ENCODE measurements around the gene FAM131B.
A peak's percentile ranks its signal among the peaks of the same experiment; 100 is the strongest.

The FAM131B gene

GRCh38 chr7:143382126-143382790, 19.7 kb upstream of the FAM131B start:
- CTCF ChIA-PET: interaction anchor here (1.2 to 4.4 kb wide), 5 partner anchors 7 to 100 kb away, joined by 4 to 38 read pairs (median 7); no protein-coding TSS in a partner anchor
- 56% methylated on average over 4 of the region's 21 CpGs for WGBS (ENCODE audit: insufficient coverage)
- Histone ChIP-seq H3K27me3 (replicated peaks in 2 of 5; ENCODE audit: control insufficient read depth in 4 of 5, insufficient read depth in 5 of 5, low read length in 4 of 5) (no peaks in the 10 kb centered on the region), H3K4me3 (ENCODE audit: control insufficient read depth in 1 of 7, extremely low read depth in 1 of 7, insufficient read depth in 4 of 7, low read depth in 2 of 7, low read length in 6 of 7) (peak overlapping the region; percentile 62 to 95 (median 86)), H3K36me3 (ENCODE audit: control insufficient read depth in 4 of 4, insufficient read depth in 4 of 4, low read length in 3 of 4) (peaks cover 0 to 35% (median 3%) of the 10 kb centered on the region in 4 experiments), H3K4me1 (ENCODE audit: control extremely low read depth in 1 of 4, control insufficient read depth in 4 of 4, insufficient read depth in 4 of 4, low read length in 3 of 4) (peaks cover 22 to 85% (median 70%) of the 10 kb centered on the region in 4 experiments), H3K9me3 (ENCODE audit: control extremely low read depth in 1 of 5, control insufficient read depth in 4 of 5, insufficient read depth in 2 of 5, low read depth in 1 of 5, low read length in 4 of 5) (no peaks in the 10 kb centered on the region), H3K27ac (ENCODE audit: insufficient read depth in 1 of 2, low read depth in 1 of 2, low read length in 2 of 2, poor library complexity in 1 of 2, severe bottlenecking in 2 of 2) (peak overlapping the region in 1 of 2 experiments; percentile 94)
- POLR2A ChIA-PET: interaction anchor here (1.4 kb wide), 1 partner anchor 13 kb away, joined by 3 read pairs; no protein-coding TSS in a partner anchor
- DNase-seq: no peak

- CTCF ChIA-PET: interaction anchor here (1.2 to 4.4 kb wide), 3 partner anchors 12 to 100 kb away, joined by 4 to 38 read pairs (median 6); no protein-coding TSS in a partner anchor
- Histone ChIP-seq H3K9me3 (ENCODE audit: control extremely low read depth in 1 of 5, control insufficient read depth in 4 of 5, insufficient read depth in 2 of 5, low read depth in 1 of 5, low read length in 4 of 5) (no peaks in the 10 kb centered on the region), H3K4me3 (ENCODE audit: control insufficient read depth in 1 of 7, extremely low read depth in 1 of 7, insufficient read depth in 4 of 7, low read depth in 2 of 7, low read length in 6 of 7) (peak overlapping the region; percentile 62 to 95 (median 86)), H3K27me3 (replicated peaks in 2 of 5; ENCODE audit: control insufficient read depth in 4 of 5, insufficient read depth in 5 of 5, low read length in 4 of 5) (no peaks in the 10 kb centered on the region), H3K27ac (ENCODE audit: insufficient read depth in 1 of 2, low read depth in 1 of 2, low read length in 2 of 2, poor library complexity in 1 of 2, severe bottlenecking in 2 of 2) (peak overlapping the region; percentile 92 to 94), H3K36me3 (ENCODE audit: control insufficient read depth in 4 of 4, insufficient read depth in 4 of 4, low read length in 3 of 4) (peaks cover 0 to 28% (median 3%) of the 10 kb centered on the region in 4 experiments), H3K4me1 (ENCODE audit: control extremely low read depth in 1 of 4, control insufficient read depth in 4 of 4, insufficient read depth in 4 of 4, low read length in 3 of 4) (peaks cover 22 to 85% (median 65%) of the 10 kb centered on the region in 4 experiments)
- 0% methylated on average over 44 of the region's 64 CpGs for WGBS (ENCODE audit: insufficient coverage)
- POLR2A ChIA-PET: interaction anchor here (1.4 kb wide), 1 partner anchor 14 kb away, joined by 3 read pairs; no protein-coding TSS in a partner anchor
- DNase-seq: no peak
Measured at GRCh38 chr7:143381427-143382125, 19.1 kb upstream of the FAM131B start.

GRCh38 chr7:143380646-143381426, 18.3 kb upstream of the FAM131B start, which contains the start of gene ZYX:
ZYX (plus strand) TSS chr7:143381345; CDS start chr7:143381572, 227 bp downstream.
- peak; percentile 82 to 96 (median 94) for DNase-seq
- Histone ChIP-seq H3K27me3 (replicated peaks in 2 of 5; ENCODE audit: control insufficient read depth in 4 of 5, insufficient read depth in 5 of 5, low read length in 4 of 5) (no peaks in the 10 kb centered on the region), H3K4me3 (ENCODE audit: control insufficient read depth in 1 of 7, extremely low read depth in 1 of 7, insufficient read depth in 4 of 7, low read depth in 2 of 7, low read length in 6 of 7) (peak within 1 kb of the TSS; percentile 78 to 95 (median 88)), H3K27ac (ENCODE audit: insufficient read depth in 1 of 2, low read depth in 1 of 2, low read length in 2 of 2, poor library complexity in 1 of 2, severe bottlenecking in 2 of 2) (peak within 1 kb of the TSS; percentile 92 to 94), H3K9me3 (ENCODE audit: control extremely low read depth in 1 of 5, control insufficient read depth in 4 of 5, insufficient read depth in 2 of 5, low read depth in 1 of 5, low read length in 4 of 5) (no peaks in the 10 kb centered on the region), H3K4me1 (ENCODE audit: control extremely low read depth in 1 of 4, control insufficient read depth in 4 of 4, insufficient read depth in 4 of 4, low read length in 3 of 4) (peaks cover 29 to 85% (median 65%) of the 10 kb centered on the region in 4 experiments), H3K36me3 (ENCODE audit: control insufficient read depth in 4 of 4, insufficient read depth in 4 of 4, low read length in 3 of 4) (peaks cover 0 to 28% (median 3%) of the 10 kb centered on the region in 4 experiments)
- WGBS (ENCODE audit: insufficient coverage): under 1% methylated on average over 44 of the region's 72 CpGs
- ChIA-PET POLR2A (interaction anchor here (0.9 to 1.5 kb wide), 8 partner anchors 9 to 71 kb away, joined by 3 to 10 read pairs (median 4); no protein-coding TSS in a partner anchor), CTCF (interaction anchor here (0.6 to 3.0 kb wide), 18 partner anchors 8 to 140 kb away, joined by 3 to 16 read pairs (median 6); partner anchors contain the start of genes CASP2 and CLCN1)

- H3K36me3 ChIP-seq (ENCODE audit: control insufficient read depth in 4 of 4, insufficient read depth in 4 of 4, low read length in 3 of 4): peaks cover 0 to 26% (median 3%) of the 10 kb centered on the region in 4 experiments
- peak overlapping the region; percentile 78 to 95 (median 88) for H3K4me3 ChIP-seq (ENCODE audit: control insufficient read depth in 1 of 7, extremely low read depth in 1 of 7, insufficient read depth in 4 of 7, low read depth in 2 of 7, low read length in 6 of 7)
- ChIA-PET CTCF (interaction anchor here (0.6 to 3.0 kb wide), 20 partner anchors 9 to 140 kb away, joined by 3 to 16 read pairs (median 5); partner anchors contain the start of genes CASP2 and CLCN1), POLR2A (interaction anchor here (0.6 to 1.5 kb wide), 9 partner anchors 10 to 79 kb away, joined by 3 to 10 read pairs (median 3); no protein-coding TSS in a partner anchor)
- peaks cover 31 to 85% (median 66%) of the 10 kb centered on the region in 4 experiments for H3K4me1 ChIP-seq (ENCODE audit: control extremely low read depth in 1 of 4, control insufficient read depth in 4 of 4, insufficient read depth in 4 of 4, low read length in 3 of 4)
- 0% methylated on average over 29 of the region's 35 CpGs for WGBS (ENCODE audit: insufficient coverage)
- peak overlapping the region; percentile 92 to 94 for H3K27ac ChIP-seq (ENCODE audit: insufficient read depth in 1 of 2, low read depth in 1 of 2, low read length in 2 of 2, poor library complexity in 1 of 2, severe bottlenecking in 2 of 2)
- DNase-seq: peak; percentile 93 to 97 (median 95)
- H3K9me3 ChIP-seq (ENCODE audit: control extremely low read depth in 1 of 5, control insufficient read depth in 4 of 5, insufficient read depth in 2 of 5, low read depth in 1 of 5, low read length in 4 of 5): no peaks in the 10 kb centered on the region
- no peaks in the 10 kb centered on the region for H3K27me3 ChIP-seq (replicated peaks in 2 of 5; ENCODE audit: control insufficient read depth in 4 of 5, insufficient read depth in 5 of 5, low read length in 4 of 5)
Measured at GRCh38 chr7:143380260-143380645, 17.7 kb upstream of the FAM131B start.

GRCh38 chr7:143379611-143380259, 17.2 kb upstream of the FAM131B start:
- WGBS (ENCODE audit: insufficient coverage): 25% methylated on average over 11 of the region's 15 CpGs
- peak overlapping the region; percentile 78 to 95 (median 88) for H3K4me3 ChIP-seq (ENCODE audit: control insufficient read depth in 1 of 7, extremely low read depth in 1 of 7, insufficient read depth in 4 of 7, low read depth in 2 of 7, low read length in 6 of 7)
- H3K4me1 ChIP-seq (ENCODE audit: control extremely low read depth in 1 of 4, control insufficient read depth in 4 of 4, insufficient read depth in 4 of 4, low read length in 3 of 4): peaks cover 34 to 85% (median 66%) of the 10 kb centered on the region in 4 experiments
- POLR2A ChIA-PET: interaction anchor here (0.6 to 1.5 kb wide), 8 partner anchors 10 to 78 kb away, joined by 3 to 10 read pairs (median 4); no protein-coding TSS in a partner anchor
- peaks cover 0 to 22% (median 3%) of the 10 kb centered on the region in 4 experiments for H3K36me3 ChIP-seq (ENCODE audit: control insufficient read depth in 4 of 4, insufficient read depth in 4 of 4, low read length in 3 of 4)
- CTCF ChIA-PET: interaction anchor here (0.6 to 3.0 kb wide), 22 partner anchors 9 to 139 kb away, joined by 3 to 16 read pairs (median 4); partner anchors contain the start of genes CASP2 and CLCN1
- H3K27me3 ChIP-seq (replicated peaks in 2 of 5; ENCODE audit: control insufficient read depth in 4 of 5, insufficient read depth in 5 of 5, low read length in 4 of 5): no peaks in the 10 kb centered on the region
- no peaks in the 10 kb centered on the region for H3K9me3 ChIP-seq (ENCODE audit: control extremely low read depth in 1 of 5, control insufficient read depth in 4 of 5, insufficient read depth in 2 of 5, low read depth in 1 of 5, low read length in 4 of 5)
- no peak for DNase-seq
- H3K27ac ChIP-seq (ENCODE audit: insufficient read depth in 1 of 2, low read depth in 1 of 2, low read length in 2 of 2, poor library complexity in 1 of 2, severe bottlenecking in 2 of 2): peak overlapping the region; percentile 92 to 94

- H3K27ac ChIP-seq (ENCODE audit: insufficient read depth in 1 of 2, low read depth in 1 of 2, low read length in 2 of 2, poor library complexity in 1 of 2, severe bottlenecking in 2 of 2): peak overlapping the region in 1 of 2 experiments; percentile 18
- CTCF ChIA-PET: interaction anchor here (0.8 to 3.0 kb wide), 4 partner anchors 14 to 67 kb away, joined by 3 to 10 read pairs (median 5); partner anchors contain the start of gene EPHA1
- peaks cover 36 to 82% (median 67%) of the 10 kb centered on the region in 4 experiments for H3K4me1 ChIP-seq (ENCODE audit: control extremely low read depth in 1 of 4, control insufficient read depth in 4 of 4, insufficient read depth in 4 of 4, low read length in 3 of 4)
- H3K9me3 ChIP-seq (ENCODE audit: control extremely low read depth in 1 of 5, control insufficient read depth in 4 of 5, insufficient read depth in 2 of 5, low read depth in 1 of 5, low read length in 4 of 5): no peaks in the 10 kb centered on the region
- H3K4me3 ChIP-seq (ENCODE audit: control insufficient read depth in 1 of 7, extremely low read depth in 1 of 7, insufficient read depth in 4 of 7, low read depth in 2 of 7, low read length in 6 of 7): no peak overlapping the region
- DNase-seq: no peak
- H3K36me3 ChIP-seq (ENCODE audit: control insufficient read depth in 4 of 4, insufficient read depth in 4 of 4, low read length in 3 of 4): no peaks in the 10 kb centered on the region
- POLR2A ChIA-PET: no interaction called here
- no peaks in the 10 kb centered on the region for H3K27me3 ChIP-seq (replicated peaks in 2 of 5; ENCODE audit: control insufficient read depth in 4 of 5, insufficient read depth in 5 of 5, low read length in 4 of 5)
- WGBS (ENCODE audit: insufficient coverage): 60% methylated on average over 3 of the region's 5 CpGs
Measured at GRCh38 chr7:143376396-143376795, 13.9 kb upstream of the FAM131B start.

Data from common myeloid progenitor, CD34-positive (primary cell).